Measurements from ENCODE around the gene NCAPD3. TPM values are rescaled to one million over a fixed set of nuclear protein-coding genes. Genes with fewer than 3 reads are reported as not detected.

The NCAPD3 gene
- total and polyA plus RNA-seq, 2 donors (not counting 3 experiments of a cell fraction or from before 2014, with no cell fraction given) = 22.6 to 43.8 TPM

GRCh38 chr11:134176284-134176683 lies 47.5 kb downstream of the NCAPD3 start:
- peaks cover 3 to 9% of the 10 kb centered on the region in 2 experiments for H3K36me3 ChIP-seq (ENCODE audit: control insufficient read depth in 2 of 2, extremely low read depth in 1 of 2, insufficient read depth in 2 of 2, low read length in 2 of 2)
- no peaks in the 10 kb centered on the region for H3K79me2 ChIP-seq (ENCODE audit: control insufficient read depth, insufficient read depth, low read length)
- no peaks in the 10 kb centered on the region for H3K4me1 ChIP-seq (ENCODE audit: control insufficient read depth, extremely low read depth, insufficient read depth, low read length)
- no peak for DNase-seq (ENCODE audit: low read depth, low spot score)
- H3K27ac ChIP-seq (ENCODE audit: insufficient read depth, low read depth, low read length) = no peak overlapping the region
- no peak overlapping the region for H3K9ac ChIP-seq (replicated peaks; ENCODE audit: extremely low read depth, insufficient read depth, low read length)
- H4K20me1 ChIP-seq (replicated peaks; ENCODE audit: control insufficient read depth, extremely low read depth, insufficient read depth, low read length) = no peaks in the 10 kb centered on the region
- no peak overlapping the region for H3K4me2 ChIP-seq (ENCODE audit: insufficient read depth, low read length)
- dilution Hi-C loops (cut with MboI; ENCODE audit: extremely low pct_ligation_motif_present, low sequenced_read_pairs) (no loop called here), intact Hi-C loops (cut with micrococcal nuclease) (no loop called here)
- BruUV-seq (replicated peaks) = no TSS peak
- no peaks in the 10 kb centered on the region for H3K9me1 ChIP-seq (replicated peaks; ENCODE audit: control insufficient read depth, extremely low read depth, insufficient read depth, low read length)
- POLR2A ChIA-PET = no interaction called here
- TF ChIP-seq MYC (IDR thresholded peaks at IDR 0.05; ENCODE audit: low read depth, low read length) (no peak), MAX (IDR thresholded peaks at IDR 0.05; ENCODE audit: insufficient read depth, insufficient read length) (no peak), POLR2A (IDR thresholded peaks at IDR 0.05; ENCODE audit: low read depth, low read length) (no peak), FOS (IDR thresholded peaks at IDR 0.05; ENCODE audit: borderline replicate concordance, insufficient read depth, low read length) (no peak), GATA2 (IDR thresholded peaks at IDR 0.05; ENCODE audit: insufficient read depth, insufficient read length, low read depth, low read length) (no peak), EZH2 (IDR thresholded peaks at IDR 0.05; ENCODE audit: borderline replicate concordance, low read depth, low read length, severe bottlenecking) (no peak), POLR2AphosphoS5 (IDR thresholded peaks at IDR 0.05; ENCODE audit: insufficient read depth, low read depth, low read length) (no peak), JUN (IDR thresholded peaks at IDR 0.05; ENCODE audit: borderline replicate concordance, insufficient read depth, insufficient read length, low read depth) (no peak), CTCF (IDR thresholded peaks at IDR 0.05; ENCODE audit: extremely low read depth in 1 of 2, insufficient read depth in 1 of 2, low read depth in 1 of 2, low read length in 2 of 2) (no peak)
- no peaks in the 10 kb centered on the region for H3K27me3 ChIP-seq (ENCODE audit: control insufficient read depth in 2 of 2, insufficient read depth in 2 of 2, low read length in 2 of 2)
- no peak overlapping the region for H3K4me3 ChIP-seq (replicated peaks in 1 of 3; ENCODE audit: insufficient read depth in 1 of 3, low read depth in 1 of 3, low read length in 3 of 3)
- no peak overlapping the region for H2AFZ ChIP-seq (ENCODE audit: low read depth, low read length)
- no peaks in the 10 kb centered on the region for H3K9me3 ChIP-seq (replicated peaks; ENCODE audit: control insufficient read depth, insufficient read depth, low read length)
- CTCF ChIA-PET = interaction anchor here (1.1 kb wide), 1 partner anchor 12 kb away, joined by 3 read pairs; no protein-coding TSS in a partner anchor
- no peak for FAIRE-seq
